ENCODE measurements around the gene KCNQ1. TPM values are rescaled to one million over a fixed set of nuclear protein-coding genes. Genes with fewer than 3 reads are reported as not detected.

Gene KCNQ1
- total RNA-seq, 1 experiment from 2014 or later, result not detected

DNA sequence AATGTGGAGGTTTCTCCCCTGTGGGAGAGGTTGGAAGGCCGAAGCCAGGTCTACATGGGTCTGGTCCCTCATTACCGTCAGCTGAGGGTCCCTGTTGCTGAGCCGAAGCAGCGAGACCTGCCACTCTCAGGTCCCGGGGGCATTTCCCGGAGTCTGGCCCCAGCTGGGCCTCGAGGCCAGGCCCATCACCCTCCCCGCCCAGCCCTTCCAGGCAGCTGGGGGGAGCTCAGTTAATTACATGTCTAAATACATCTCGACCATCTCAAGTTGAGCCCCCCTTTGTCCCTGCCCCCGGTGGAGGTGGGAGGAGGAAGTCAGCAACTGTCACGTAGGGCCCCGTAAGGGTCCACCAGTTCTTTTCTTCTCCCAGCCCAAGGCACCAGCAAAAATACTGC, 437.2 kb downstream of the KCNQ1 start:
- ChIA-PET POLR2A (no interaction called here), CTCF (interaction anchor here (0.6 to 1.5 kb wide), 5 partner anchors 9 to 460 kb away, joined by 3 to 4 read pairs (median 4); no protein-coding TSS in a partner anchor)
- Mint-ChIP-seq H3K36me3 (ENCODE audit: insufficient read depth, unreplicated experiment) (peaks cover 7% of the 10 kb centered on the region), H3K9me3 (ENCODE audit: unreplicated experiment) (no peaks in the 10 kb centered on the region), H3K4me3 (ENCODE audit: unreplicated experiment) (no peak overlapping the region), H3K27ac (ENCODE audit: low read depth, unreplicated experiment) (no peak overlapping the region), H3K27me3 (ENCODE audit: insufficient read depth, unreplicated experiment) (no peaks in the 10 kb centered on the region), H3K4me1 (ENCODE audit: insufficient read depth, unreplicated experiment) (peaks cover 5% of the 10 kb centered on the region)
- no peak for DNase-seq (ENCODE audit: unreplicated experiment)
- intact Hi-C loops (cut with micrococcal nuclease), result no loop called here
- BruUV-seq (replicated peaks), result no TSS peak
- TF ChIP-seq, protein P1, sequence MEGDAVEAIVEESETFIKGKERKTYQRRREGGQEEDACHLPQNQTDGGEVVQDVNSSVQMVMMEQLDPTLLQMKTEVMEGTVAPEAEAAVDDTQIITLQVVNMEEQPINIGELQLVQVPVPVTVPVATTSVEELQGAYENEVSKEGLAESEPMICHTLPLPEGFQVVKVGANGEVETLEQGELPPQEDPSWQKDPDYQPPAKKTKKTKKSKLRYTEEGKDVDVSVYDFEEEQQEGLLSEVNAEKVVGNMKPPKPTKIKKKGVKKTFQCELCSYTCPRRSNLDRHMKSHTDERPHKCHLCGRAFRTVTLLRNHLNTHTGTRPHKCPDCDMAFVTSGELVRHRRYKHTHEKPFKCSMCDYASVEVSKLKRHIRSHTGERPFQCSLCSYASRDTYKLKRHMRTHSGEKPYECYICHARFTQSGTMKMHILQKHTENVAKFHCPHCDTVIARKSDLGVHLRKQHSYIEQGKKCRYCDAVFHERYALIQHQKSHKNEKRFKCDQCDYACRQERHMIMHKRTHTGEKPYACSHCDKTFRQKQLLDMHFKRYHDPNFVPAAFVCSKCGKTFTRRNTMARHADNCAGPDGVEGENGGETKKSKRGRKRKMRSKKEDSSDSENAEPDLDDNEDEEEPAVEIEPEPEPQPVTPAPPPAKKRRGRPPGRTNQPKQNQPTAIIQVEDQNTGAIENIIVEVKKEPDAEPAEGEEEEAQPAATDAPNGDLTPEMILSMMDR (IDR thresholded peaks at IDR 0.05; ENCODE audit: unreplicated experiment), result no peak

DNA sequence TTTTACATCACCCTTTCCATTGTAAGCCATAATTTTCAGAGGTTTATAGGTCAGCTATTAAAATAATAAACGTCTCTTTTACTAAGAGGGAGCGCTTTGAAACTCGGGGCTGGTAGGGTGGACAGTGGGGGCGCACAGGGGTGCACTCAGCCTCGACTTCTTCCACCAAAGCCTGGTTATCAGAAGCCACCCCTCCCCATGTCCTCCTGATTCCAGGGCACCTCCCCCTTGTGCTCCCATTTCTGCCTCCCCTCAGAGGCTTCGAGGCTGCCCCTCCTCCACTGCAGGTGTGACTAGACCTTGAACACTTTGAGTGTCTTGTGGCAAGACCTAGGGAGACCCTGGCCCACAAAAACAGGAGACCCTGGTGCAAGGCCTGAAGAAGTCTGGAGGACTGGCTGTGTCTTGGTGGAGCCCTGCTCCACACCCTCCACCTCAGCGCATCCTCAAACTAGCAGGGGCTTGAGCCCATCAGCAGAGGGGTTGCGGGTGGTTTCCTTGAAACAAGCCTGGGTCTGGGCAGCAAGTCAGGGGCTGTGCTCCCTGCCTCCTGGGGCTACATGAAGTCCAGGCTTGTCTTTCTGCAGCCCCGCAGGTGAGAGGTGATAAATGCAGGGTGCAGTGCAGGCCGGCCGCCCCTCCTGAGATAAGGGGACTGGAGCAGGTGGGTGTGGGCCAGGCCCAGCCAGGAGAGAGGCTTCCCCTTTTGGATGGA, 437.7 kb downstream of the KCNQ1 start:
- CTCF ChIA-PET, result interaction anchor here (0.6 to 1.1 kb wide), 4 partner anchors 9 to 352 kb away, joined by 3 to 4 read pairs (median 4); no protein-coding TSS in a partner anchor
- POLR2A ChIA-PET, result no interaction called here
- no peaks in the 10 kb centered on the region for H3K9me3 Mint-ChIP-seq (ENCODE audit: unreplicated experiment)
- TF ChIP-seq, protein P1 (IDR thresholded peaks at IDR 0.05; ENCODE audit: unreplicated experiment), result no peak
- peak overlapping the region; percentile 63 for H3K4me3 Mint-ChIP-seq (ENCODE audit: unreplicated experiment)
- peak overlapping the region; percentile 28 for H3K27ac Mint-ChIP-seq (ENCODE audit: low read depth, unreplicated experiment)
- H3K4me1 Mint-ChIP-seq (ENCODE audit: insufficient read depth, unreplicated experiment), result peaks cover 1% of the 10 kb centered on the region
- H3K27me3 Mint-ChIP-seq (ENCODE audit: insufficient read depth, unreplicated experiment), result no peaks in the 10 kb centered on the region
- no TSS peak for BruUV-seq (replicated peaks)
- intact Hi-C loops (cut with micrococcal nuclease), result no loop called here
- DNase-seq (ENCODE audit: unreplicated experiment), result no peak
- peaks cover 7% of the 10 kb centered on the region for H3K36me3 Mint-ChIP-seq (ENCODE audit: insufficient read depth, unreplicated experiment)

DNA sequence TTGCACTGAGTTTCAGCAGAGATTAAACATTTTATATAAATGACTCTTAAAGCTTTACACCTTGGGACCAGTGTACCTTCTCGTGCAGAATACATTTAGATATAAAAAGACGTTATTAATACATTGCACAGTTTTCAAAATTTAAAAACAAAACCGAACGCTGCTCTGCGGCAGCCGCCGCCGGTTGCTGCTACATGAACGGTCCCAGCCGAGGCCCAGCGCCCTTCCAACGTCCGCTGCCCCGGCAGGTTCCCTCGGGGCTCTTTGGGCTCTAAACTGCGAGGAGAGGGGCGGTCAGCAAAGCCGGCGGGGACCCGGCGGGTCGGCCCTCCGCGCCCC, 438.8 kb downstream of the KCNQ1 start:
- Mint-ChIP-seq H3K4me1 (ENCODE audit: insufficient read depth, unreplicated experiment) (no peaks in the 10 kb centered on the region), H3K27me3 (ENCODE audit: insufficient read depth, unreplicated experiment) (no peaks in the 10 kb centered on the region), H3K36me3 (ENCODE audit: insufficient read depth, unreplicated experiment) (peaks cover 7% of the 10 kb centered on the region), H3K9me3 (ENCODE audit: unreplicated experiment) (no peaks in the 10 kb centered on the region), H3K27ac (ENCODE audit: low read depth, unreplicated experiment) (peak overlapping the region; percentile 28), H3K4me3 (ENCODE audit: unreplicated experiment) (peak overlapping the region; percentile 63)
- intact Hi-C loops (cut with micrococcal nuclease), result no loop called here
- ChIA-PET CTCF (interaction anchor here (0.7 to 1.1 kb wide), 3 partner anchors 8 to 353 kb away, joined by 3 read pairs; no protein-coding TSS in a partner anchor), POLR2A (no interaction called here)
- DNase-seq (ENCODE audit: unreplicated experiment), result no peak
- no TSS peak for BruUV-seq (replicated peaks)
- TF ChIP-seq, protein P1 (IDR thresholded peaks at IDR 0.05; ENCODE audit: unreplicated experiment), result no peak

- no peak for DNase-seq (ENCODE audit: unreplicated experiment)
- ChIA-PET CTCF (interaction anchor here (0.6 to 13.1 kb wide), 5 partner anchors 8 to 698 kb away, joined by 3 to 443 read pairs (median 3); no protein-coding TSS in a partner anchor), POLR2A (interaction anchor here (1.3 to 2.4 kb wide), 2 partner anchors 105 to 351 kb away, joined by 6 to 9 read pairs; no protein-coding TSS in a partner anchor)
- Mint-ChIP-seq H3K36me3 (ENCODE audit: insufficient read depth, unreplicated experiment) (peaks cover 7% of the 10 kb centered on the region), H3K27me3 (ENCODE audit: insufficient read depth, unreplicated experiment) (no peaks in the 10 kb centered on the region), H3K9me3 (ENCODE audit: unreplicated experiment) (no peaks in the 10 kb centered on the region), H3K4me3 (ENCODE audit: unreplicated experiment) (peak overlapping the region; percentile 83), H3K4me1 (ENCODE audit: insufficient read depth, unreplicated experiment) (no peaks in the 10 kb centered on the region), H3K27ac (ENCODE audit: low read depth, unreplicated experiment) (no peak overlapping the region)
- BruUV-seq (replicated peaks), result no TSS peak
- TF ChIP-seq, protein P1 (IDR thresholded peaks at IDR 0.05; ENCODE audit: unreplicated experiment), result no peak
- intact Hi-C loops (cut with micrococcal nuclease), result loop anchor here (2.0 kb wide), 1 partner anchor 105 kb away; no protein-coding TSS in a partner anchor
Measured at GRCh38 chr11:2883979-2884815, 439.4 kb downstream of the KCNQ1 start.

All from MCF 10A (cell line).